ENCODE data around the gene RAI1. TPM values are rescaled to one million over a fixed set of nuclear protein-coding genes. Genes with fewer than 3 reads are reported as not detected.
A peak's percentile ranks its signal among the peaks of the same experiment; 100 is the strongest.

RAI1 gene
- total and polyA plus RNA-seq, 10 of the 15 experiments (the other 5 are each of a cell fraction or from before 2014, with no cell fraction given), result 0.66 to 37.7 (median 6.0) TPM

- in situ Hi-C loops (cut with MboI), result no loop called here
- peak; percentile 5; the same call in 1 of the 3 replicates for ATAC-seq
- H3K79me2 ChIP-seq (ENCODE audit: control insufficient read depth, insufficient read depth, low read length), result peaks cover 37% of the 10 kb centered on the region
- CTCF ChIA-PET, result interaction anchor here (0.8 to 2.0 kb wide), 11 partner anchors 12 to 284 kb away, joined by 3 to 7 read pairs (median 4); no protein-coding TSS in a partner anchor
- under 1% methylated on average over 17 of the region's 17 CpGs for WGBS (ENCODE audit: insufficient coverage, insufficient replicate concordance, low lambda C conversion rate, missing lambda C conversion rate)
- SMC1A ChIA-PET (ENCODE audit: uncharacterized antibody, unreplicated experiment), result interaction anchor here (0.7 to 1.7 kb wide), 8 partner anchors 10 to 149 kb away, joined by 3 to 6 read pairs (median 4); no protein-coding TSS in a partner anchor
- RAD21 ChIA-PET (ENCODE audit: unreplicated experiment), result interaction anchor here (0.8 to 2.1 kb wide), 2 partner anchors 14 to 87 kb away, joined by 3 to 5 read pairs; partner anchors contain the start of gene SREBF1
- H3K4me1 ChIP-seq (ENCODE audit: control insufficient read depth, insufficient read depth, low read length), result peaks cover 48% of the 10 kb centered on the region
- POLR2A ChIA-PET, result interaction anchor here (0.6 to 1.9 kb wide), 7 partner anchors 15 to 87 kb away, joined by 3 to 9 read pairs (median 3); partner anchors contain the start of gene SREBF1
- H3K27me3 ChIP-seq (replicated peaks in 1 of 2; ENCODE audit: control insufficient read depth in 2 of 2, insufficient read depth in 2 of 2, low read length in 1 of 2), result no peaks in the 10 kb centered on the region
- H3K27ac ChIP-seq (ENCODE audit: control insufficient read depth, insufficient read depth), result peak overlapping the region; percentile 55
- no peaks in the 10 kb centered on the region; a peak in 1 of 4 replicates for H3K36me3 ChIP-seq (ENCODE audit: control insufficient read depth in 2 of 2, insufficient read depth in 2 of 2, low read length in 1 of 2)
- peak overlapping the region; percentile 42 for H2AFZ ChIP-seq (ENCODE audit: control insufficient read depth, low read depth, low read length)
- TF ChIP-seq MEF2B (IDR thresholded peaks at IDR 0.05; ENCODE audit: partially characterized antibody, poor library complexity, severe bottlenecking) (peak; percentile 49), SRF (IDR thresholded peaks at IDR 0.05; ENCODE audit: low read depth in 2 of 2, low read length in 2 of 2) (0 out of 4 replicates have a peak, but pooled peaks of 1 of the 2 experiments have one; percentile 18), ETV6 (conservative IDR thresholded peaks at IDR 0.05 in 1 of 2, IDR thresholded peaks at IDR 0.05 in 1 of 2; ENCODE audit: borderline replicate concordance in 1 of 2, low read depth in 1 of 2) (peak in 1 of 2 experiments; percentile 68; a peak in 2 of 4 replicates), MTA3 (IDR thresholded peaks at IDR 0.05; ENCODE audit: borderline replicate concordance, low read length) (0 out of 2 replicates have a peak, but pooled peaks have one; percentile 54), BCL11A (IDR thresholded peaks at IDR 0.05; ENCODE audit: low read depth, low read length) (no peak), ZZZ3 (IDR thresholded peaks at IDR 0.05; ENCODE audit: control insufficient read depth, insufficient read length, low read depth) (no peak), SKIL (IDR thresholded peaks at IDR 0.05; ENCODE audit: low read depth, poor library complexity, severe bottlenecking) (no peak)
- no peak for DNase-seq (ENCODE audit: low read depth, low spot score)
- peak overlapping the region; percentile 56 for H3K4me2 ChIP-seq (ENCODE audit: control insufficient read depth, insufficient read depth)
- H3K4me3 ChIP-seq, result peak overlapping the region; percentile 43; the same call in 1 of the 2 replicates
- intact Hi-C loops (cut with micrococcal nuclease; ENCODE audit: unreplicated experiment), result loop anchor here (1.0 kb wide), 1 partner anchor 68 kb away; the partner anchor contains the start of gene RAI1
- H4K20me1 ChIP-seq (ENCODE audit: control insufficient read depth, insufficient read depth), result no peaks in the 10 kb centered on the region
- no peaks in the 10 kb centered on the region; the same call in 2 of the 3 replicates for H3K9me3 ChIP-seq (replicated peaks; ENCODE audit: control insufficient read depth, insufficient read depth, low read length)
- FAIRE-seq, result no peak
- H3K9ac ChIP-seq (ENCODE audit: control insufficient read depth, insufficient read depth, low read length), result peak overlapping the region; percentile 41
- BruUV-seq (replicated peaks), result no TSS peak
These were observed 67.9 kb downstream of the RAI1 start for GRCh38 chr17:17749025-17749772.
